HCT116 (cell line): ENCODE data around the gene RBM47. TPM values are rescaled to one million over a fixed set of nuclear protein-coding genes. Genes with fewer than 3 reads are reported as not detected.

ENCODE experiments used
- ATAC-seq: fragments of 200-7000 bp; cut with Tn5 transposase; 2 replicates; pipeline ENCODE4 v1.9.1; 2020; ENCODE audit warnings: mild to moderate bottlenecking, moderate library complexity
- BruUV-seq: library from RNA; stranded (reverse); fragments of 400-500 nt; replicated peaks from 2 replicates; lab custom pipeline; 2021; lab: Mats Ljungman, UMichigan
- CTCF ChIA-PET: fragments of 300-600 bp; sonication (Branson Sonifier 250); formaldehyde crosslinking; loops from one replicate; lab custom pipeline; 2021; ENCODE audit warnings: antibody characterized with exemption; lab: Charles Lee
- POLR2A ChIA-PET: fragments of 300-600, 350-600 bp; sonication (Branson Sonifier 250); formaldehyde crosslinking; loops from one replicate; lab custom pipeline; 2021; ENCODE audit warnings: antibody characterized with exemption; lab: Charles Lee
- RAD21 ChIA-PET, 2 experiments: fragments of 300-600 bp; sonication (Branson Sonifier 250); formaldehyde crosslinking; loops; one replicate each; lab custom pipeline; 2023; ENCODE audit warnings: low total read pairs in 2 of 2; ENCODE audit not compliant: uncharacterized antibody in 2 of 2, unreplicated experiment in 2 of 2, low non-redundant PET in 1 of 2; lab: Charles Lee
- DNase-seq: peaks from one replicate; pipeline ENCODE4 v3.0.0-alpha.2; 2010; ENCODE audit warnings: low read depth, low spot score
- H2AFZ ChIP-seq: fragments of 200-600 bp; shearing (Covaris generic), sonication (generic); 2 replicates; pipeline ENCODE4 v1.6.1; 2017; ENCODE audit warnings: low read depth, mixed run types, mixed read lengths, antibody characterized with exemption, low read length; ENCODE audit not compliant: poor library complexity, severe bottlenecking
- H3K27ac ChIP-seq: 2 replicates; pipeline ENCODE4 v1.5.1; 2012; ENCODE audit warnings: low read depth, low read length
- H3K27me3 ChIP-seq: fragments of 200-600 bp; sonication (generic); 2 replicates; pipeline ENCODE4 v1.6.1; 2016; ENCODE audit warnings: mixed run types, low read length, mixed read lengths; ENCODE audit not compliant: insufficient read depth
- H3K36me3 ChIP-seq, 2 experiments: fragments of 200-500 bp in 1 of 2; fragments of 200-600 bp in 1 of 2; sonication (Bioruptor generic) in 1 of 2; sonication (generic) in 1 of 2; 2 replicates each; pipeline versions ENCODE4 v1.5.1 to v1.6.1; 2014 to 2016; ENCODE audit warnings: low read length in 2 of 2, inconsistent platforms in 1 of 2, mixed read lengths in 1 of 2, mixed run types in 1 of 2; ENCODE audit not compliant: insufficient read depth in 2 of 2, control insufficient read depth in 1 of 2
- H3K4me1 ChIP-seq, 2 experiments: fragments of 200-600 bp in 1 of 2; sonication (generic) in 1 of 2; 2 replicates each; pipeline versions ENCODE4 v1.5.1 to v1.6.1; 2012 to 2017; ENCODE audit warnings: low read length in 2 of 2, inconsistent platforms in 1 of 2, mild to moderate bottlenecking in 1 of 2, mixed read lengths in 1 of 2, mixed run types in 1 of 2, moderate library complexity in 1 of 2; ENCODE audit not compliant: insufficient read depth in 2 of 2, control insufficient read depth in 1 of 2
- H3K4me2 ChIP-seq: fragments of 200-600 bp; sonication (generic); 2 replicates; pipeline ENCODE4 v1.6.1; 2017; ENCODE audit warnings: mixed run types, low read length, mixed read lengths
- H3K4me3 ChIP-seq, 2 experiments: fragments of 200-600 bp in 1 of 2; sonication (generic) in 1 of 2; replicated peaks in 1 of 2; 2 replicates each; pipeline ENCODE4 v1.5.1; 2011 to 2016; ENCODE audit warnings: low read length in 2 of 2, control low read depth in 1 of 2, low read depth in 1 of 2, mild to moderate bottlenecking in 1 of 2, mixed read lengths in 1 of 2, mixed run types in 1 of 2
- H3K79me2 ChIP-seq: fragments of 200-600 bp; sonication (generic); 2 replicates; pipeline ENCODE4 v1.6.1; 2017; ENCODE audit warnings: mild to moderate bottlenecking, mixed run types, low read length, moderate library complexity, mixed read lengths; ENCODE audit not compliant: insufficient read depth
- H3K9ac ChIP-seq: fragments of 200-600 bp; sonication (generic); 2 replicates; pipeline ENCODE4 v1.6.1; 2016; ENCODE audit warnings: low read length, mixed read lengths
- H3K9me2 ChIP-seq: fragments of 200-600 bp; sonication (generic), shearing (Covaris generic); 2 replicates; pipeline ENCODE4 v1.6.1; 2017; ENCODE audit warnings: mixed run types, mild to moderate bottlenecking, moderate library complexity; ENCODE audit not compliant: insufficient read depth
- H3K9me3 ChIP-seq, 2 experiments: fragments of 200-500 bp in 1 of 2; fragments of 200-600 bp in 1 of 2; sonication (Bioruptor generic) in 1 of 2; sonication (generic) in 1 of 2; 2 replicates each; pipeline ENCODE4 v1.6.1; 2014 to 2017; ENCODE audit warnings: low read length in 2 of 2, mixed read lengths in 2 of 2, inconsistent platforms in 1 of 2, low read depth in 1 of 2, mild to moderate bottlenecking in 1 of 2, mixed run types in 1 of 2, moderate library complexity in 1 of 2; ENCODE audit not compliant: control insufficient read depth in 1 of 2, insufficient read depth in 1 of 2
- H4K20me1 ChIP-seq: fragments of 200-600 bp; sonication (generic), shearing (Covaris generic); 2 replicates; pipeline ENCODE4 v1.6.1; 2017; ENCODE audit warnings: mixed run types, mild to moderate bottlenecking, moderate library complexity; ENCODE audit not compliant: insufficient read depth
- CBX3 ChIP-seq: IDR thresholded peaks from 2 replicates; pipeline ENCODE4 v1.6.1; 2012; ENCODE audit warnings: low read depth
- EGR1 ChIP-seq: IDR thresholded peaks from 2 replicates; pipeline ENCODE4 v1.6.1; 2012; ENCODE audit warnings: low read depth
- ELF1 ChIP-seq: IDR thresholded peaks from 2 replicates; pipeline ENCODE4 v1.6.1; 2012; ENCODE audit warnings: low read depth, borderline replicate concordance
- EZH2phosphoT487 ChIP-seq: fragments of 200-600 bp; IDR thresholded peaks from 2 replicates; pipeline ENCODE4 v1.6.1; 2018; ENCODE audit warnings: antibody characterized with exemption, borderline replicate concordance
- FOSL1 ChIP-seq: IDR thresholded peaks from 2 replicates; pipeline ENCODE4 v1.6.1; 2012; ENCODE audit warnings: low read depth
- POLR2A ChIP-seq: IDR thresholded peaks from 2 replicates; pipeline ENCODE4 v1.7.0; 2011; ENCODE audit warnings: borderline replicate concordance; ENCODE audit not compliant: insufficient read depth, insufficient read length; ENCODE audit errors: extremely low read depth
- REST ChIP-seq: IDR thresholded peaks from 2 replicates; pipeline ENCODE4 v1.6.1; 2012; ENCODE audit warnings: low read depth
- TCF7L2 ChIP-seq: IDR thresholded peaks from 2 replicates; pipeline ENCODE4 v1.7.0; 2011; ENCODE audit warnings: borderline replicate concordance, inconsistent platforms; ENCODE audit not compliant: insufficient read depth, insufficient read length; ENCODE audit errors: extremely low read depth
- YY1 ChIP-seq: IDR thresholded peaks from 2 replicates; pipeline ENCODE4 v1.6.1; 2011; ENCODE audit warnings: low read length, low read depth, moderate library complexity, mild to moderate bottlenecking; ENCODE audit not compliant: insufficient replicate concordance; ENCODE audit errors: extremely low read depth
- ZFX ChIP-seq: fragments of 450-650 bp; IDR thresholded peaks from 2 replicates; pipeline ENCODE4 v1.6.1; 2017
- intact Hi-C: fragments of 100-400 bp; cut with micrococcal nuclease; formaldehyde crosslinking; loops from 2 replicates; pipeline ENCODE4 v1.10.0; 2022
- total RNA-seq: library from RNA; stranded (reverse); gene quantifications from one replicate; pipeline ENCODE4 v1.2.1, GENCODE V29; 2021; ENCODE audit not compliant: unreplicated experiment
- TF ChIP-seq, protein P1 (sequence below), 3 experiments: fragments of 200-600 bp in 1 of 3; sonication (generic) in 1 of 3; IDR thresholded peaks in 2 of 3; conservative IDR thresholded peaks in 1 of 3; 2 replicates each; pipeline ENCODE4 v1.5.1; 2012 to 2017; ENCODE audit warnings: low read depth in 2 of 3, low read length in 2 of 3, antibody characterized with exemption in 1 of 3, borderline replicate concordance in 1 of 3, control low read depth in 1 of 3, mild to moderate bottlenecking in 1 of 3, mixed read lengths in 1 of 3, mixed run types in 1 of 3, moderate library complexity in 1 of 3; ENCODE audit not compliant: insufficient read depth in 1 of 3

The RBM47 gene
- total RNA-seq, 1 experiment from 2014 or later, result 22.2 TPM

GRCh38 chr4:40651280-40651679 is 21.6 kb upstream of the RBM47 start:
- ChIA-PET CTCF (no interaction called here), RAD21 (no interaction called here), POLR2A (no interaction called here)
- H3K4me1 ChIP-seq, result no peaks in the 10 kb centered on the region
- TF ChIP-seq REST, result no peak
- no peaks in the 10 kb centered on the region for H3K9me3 ChIP-seq
- intact Hi-C loops, result no loop called here
- H3K9ac ChIP-seq, result no peak overlapping the region
- H2AFZ ChIP-seq, result no peak overlapping the region
- no peaks in the 10 kb centered on the region for H3K27me3 ChIP-seq
- no TSS peak for BruUV-seq
- no peaks in the 10 kb centered on the region for H3K9me2 ChIP-seq
- DNase-seq, result no peak
- H3K36me3 ChIP-seq, result no peaks in the 10 kb centered on the region
- no peak overlapping the region for H3K27ac ChIP-seq
- ATAC-seq, result no peak
- H3K4me3 ChIP-seq, result no peak overlapping the region
- no peaks in the 10 kb centered on the region for H3K79me2 ChIP-seq
- H3K4me2 ChIP-seq, result no peak overlapping the region
- no peaks in the 10 kb centered on the region for H4K20me1 ChIP-seq

- ATAC-seq (no peak), DNase-seq (no peak)
- Histone ChIP-seq H3K4me1 (no peaks in the 10 kb centered on the region), H3K27me3 (no peaks in the 10 kb centered on the region), H3K36me3 (no peaks in the 10 kb centered on the region), H3K9ac (no peak overlapping the region), H3K9me3 (no peaks in the 10 kb centered on the region), H3K9me2 (no peaks in the 10 kb centered on the region), H4K20me1 (no peaks in the 10 kb centered on the region), H2AFZ (no peak overlapping the region), H3K79me2 (no peaks in the 10 kb centered on the region), H3K27ac (no peak overlapping the region), H3K4me3 (no peak overlapping the region), H3K4me2 (no peak overlapping the region)
- BruUV-seq, result no TSS peak
- intact Hi-C loops, result no loop called here
- ChIA-PET RAD21 (no interaction called here), POLR2A (no interaction called here), CTCF (interaction anchor here (0.6 kb wide), 1 partner anchor 68 kb away, joined by 4 read pairs; no protein-coding TSS in a partner anchor)
- no peak for TF ChIP-seq ELF1
- no peak for TF ChIP-seq POLR2A
- TF ChIP-seq, protein P1, sequence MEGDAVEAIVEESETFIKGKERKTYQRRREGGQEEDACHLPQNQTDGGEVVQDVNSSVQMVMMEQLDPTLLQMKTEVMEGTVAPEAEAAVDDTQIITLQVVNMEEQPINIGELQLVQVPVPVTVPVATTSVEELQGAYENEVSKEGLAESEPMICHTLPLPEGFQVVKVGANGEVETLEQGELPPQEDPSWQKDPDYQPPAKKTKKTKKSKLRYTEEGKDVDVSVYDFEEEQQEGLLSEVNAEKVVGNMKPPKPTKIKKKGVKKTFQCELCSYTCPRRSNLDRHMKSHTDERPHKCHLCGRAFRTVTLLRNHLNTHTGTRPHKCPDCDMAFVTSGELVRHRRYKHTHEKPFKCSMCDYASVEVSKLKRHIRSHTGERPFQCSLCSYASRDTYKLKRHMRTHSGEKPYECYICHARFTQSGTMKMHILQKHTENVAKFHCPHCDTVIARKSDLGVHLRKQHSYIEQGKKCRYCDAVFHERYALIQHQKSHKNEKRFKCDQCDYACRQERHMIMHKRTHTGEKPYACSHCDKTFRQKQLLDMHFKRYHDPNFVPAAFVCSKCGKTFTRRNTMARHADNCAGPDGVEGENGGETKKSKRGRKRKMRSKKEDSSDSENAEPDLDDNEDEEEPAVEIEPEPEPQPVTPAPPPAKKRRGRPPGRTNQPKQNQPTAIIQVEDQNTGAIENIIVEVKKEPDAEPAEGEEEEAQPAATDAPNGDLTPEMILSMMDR (IDR thresholded peaks at IDR 0.05 in 2 of 3, conservative IDR thresholded peaks at IDR 0.05 in 1 of 3; ENCODE audit: borderline replicate concordance in 1 of 3, insufficient read depth in 1 of 3, low read depth in 2 of 3, low read length in 2 of 3), result no peak
- TF ChIP-seq CBX3, result no peak
- no peak for TF ChIP-seq FOSL1
- TF ChIP-seq TCF7L2, result no peak
- TF ChIP-seq EGR1, result no peak
- no peak for TF ChIP-seq ZFX
- TF ChIP-seq YY1, result no peak
- no peak for TF ChIP-seq EZH2phosphoT487
- TF ChIP-seq REST, result no peak
Measured at GRCh38 chr4:40649321-40649720, 19.7 kb upstream of the RBM47 start.
